Ureter (tissue), 1 donor: ENCODE data around the gene CCDC39. TPM values are rescaled to one million over a fixed set of nuclear protein-coding genes. Genes with fewer than 3 reads are reported as not detected.

Experiments
- total RNA-seq: library from RNA; stranded (reverse); gene quantifications from one replicate; pipeline ENCODE4 v1.2.4, GENCODE V29; 2023
- donor health status: DM: yes; HTN: yes; CAD: no.

CCDC39 gene
- total RNA-seq, 1 donor from 2014 or later = not detected

Other genes with a start within 250 kb of the CCDC39 start
- 74.3 TPM for gene TTC14, start 77.3 kb downstream of the CCDC39 start, total RNA-seq
- 120 TPM for gene FXR1, start 233.2 kb upstream of the CCDC39 start, total RNA-seq